Measurements from ENCODE around the gene STARD13.

Gene STARD13

GRCh38 chr13:33194820-33195692, 90.5 kb downstream of the STARD13 start:
- Mint-ChIP-seq H3K27ac (no peak overlapping the region), H3K9me3 (no peaks in the 10 kb centered on the region)
- no peak for ATAC-seq

GRCh38 chr13:33193428-33193974, 92.1 kb downstream of the STARD13 start:
- no peak overlapping the region for H3K4me3 Mint-ChIP-seq
- H3K27me3 Mint-ChIP-seq = no peaks in the 10 kb centered on the region
- DNase-seq (no peak), ATAC-seq (no peak)
- H3K9me3 Mint-ChIP-seq = no peaks in the 10 kb centered on the region
- peaks cover 2% of the 10 kb centered on the region for H3K4me1 Mint-ChIP-seq
- H3K27ac Mint-ChIP-seq = no peak overlapping the region

More at GRCh38 chr13:33194820-33195692, 90.5 kb downstream of the STARD13 start:
- no peaks in the 10 kb centered on the region for H3K27me3 Mint-ChIP-seq
- DNase-seq = no peak
- no peak overlapping the region for H3K4me3 Mint-ChIP-seq
- H3K4me1 Mint-ChIP-seq = no peaks in the 10 kb centered on the region

GRCh38 chr13:33191425-33192210, 93.9 kb downstream of the STARD13 start:
- peaks cover 18% of the 10 kb centered on the region for H3K4me1 Mint-ChIP-seq
- no peak overlapping the region for H3K27ac Mint-ChIP-seq
- no peaks in the 10 kb centered on the region for H3K9me3 Mint-ChIP-seq
- DNase-seq = no peak
- H3K4me3 Mint-ChIP-seq = no peak overlapping the region
- H3K27me3 Mint-ChIP-seq = no peaks in the 10 kb centered on the region
- ATAC-seq = no peak

- no peak for DNase-seq
- Mint-ChIP-seq H3K4me1 (peaks cover 22% of the 10 kb centered on the region), H3K4me3 (no peak overlapping the region), H3K27ac (peak overlapping the region in 1 of 2 donors; percentile 1), H3K9me3 (no peaks in the 10 kb centered on the region), H3K27me3 (peaks cover 9% of the 10 kb centered on the region)
- no peak for ATAC-seq
These were observed 96.1 kb downstream of the STARD13 start for GRCh38 chr13:33189470-33189869.

GRCh38 chr13:33188093-33188882, 97.3 kb downstream of the STARD13 start:
- Mint-ChIP-seq H3K4me3 (no peak overlapping the region), H3K4me1 (peaks cover 22% of the 10 kb centered on the region), H3K27ac (peak overlapping the region; percentile 44 to 77), H3K27me3 (peaks cover 20% of the 10 kb centered on the region), H3K9me3 (no peaks in the 10 kb centered on the region)
- peak; percentile 31 for ATAC-seq
- DNase-seq = no peak

- Mint-ChIP-seq H3K27me3 (peaks cover 32% of the 10 kb centered on the region), H3K27ac (peak overlapping the region in 1 of 2 donors; percentile 21), H3K9me3 (no peaks in the 10 kb centered on the region), H3K4me1 (peaks cover 22% of the 10 kb centered on the region), H3K4me3 (peak overlapping the region; percentile 19 to 28)
- DNase-seq (no peak), ATAC-seq (no peak)
These were observed 98.7 kb downstream of the STARD13 start for GRCh38 chr13:33186861-33187291.

- no peak overlapping the region for H3K27ac Mint-ChIP-seq
- no peak for DNase-seq
- peaks cover 22% of the 10 kb centered on the region for H3K4me1 Mint-ChIP-seq
- no peak for ATAC-seq
- H3K27me3 Mint-ChIP-seq = peaks cover 37% of the 10 kb centered on the region
- H3K9me3 Mint-ChIP-seq = no peaks in the 10 kb centered on the region
- H3K4me3 Mint-ChIP-seq = no peak overlapping the region
These were observed 99.7 kb downstream of the STARD13 start for GRCh38 chr13:33185853-33186252.

- H3K9me3 Mint-ChIP-seq = no peaks in the 10 kb centered on the region
- no peak overlapping the region for H3K27ac Mint-ChIP-seq
- peaks cover 47% of the 10 kb centered on the region for H3K27me3 Mint-ChIP-seq
- peaks cover 22% of the 10 kb centered on the region for H3K4me1 Mint-ChIP-seq
- DNase-seq = no peak
- no peak for ATAC-seq
- no peak overlapping the region for H3K4me3 Mint-ChIP-seq
These were observed 101.0 kb downstream of the STARD13 start for GRCh38 chr13:33184530-33184929.

- no peak overlapping the region for H3K4me3 Mint-ChIP-seq
- no peak overlapping the region for H3K27ac Mint-ChIP-seq
- peaks cover 51% of the 10 kb centered on the region for H3K27me3 Mint-ChIP-seq
- ATAC-seq (no peak), DNase-seq (no peak)
- peaks cover 22% of the 10 kb centered on the region for H3K4me1 Mint-ChIP-seq
- H3K9me3 Mint-ChIP-seq = no peaks in the 10 kb centered on the region
These were observed 101.5 kb downstream of the STARD13 start for GRCh38 chr13:33184112-33184490.

GRCh38 chr13:33183431-33184111, 102.0 kb downstream of the STARD13 start:
- no peak overlapping the region for H3K27ac Mint-ChIP-seq
- ATAC-seq (no peak), DNase-seq (no peak)
- no peak overlapping the region for H3K4me3 Mint-ChIP-seq
- peaks cover 51% of the 10 kb centered on the region for H3K27me3 Mint-ChIP-seq
- H3K4me1 Mint-ChIP-seq = peaks cover 21% of the 10 kb centered on the region
- H3K9me3 Mint-ChIP-seq = no peaks in the 10 kb centered on the region

- ATAC-seq = no peak
- Mint-ChIP-seq H3K4me3 (no peak overlapping the region), H3K9me3 (no peaks in the 10 kb centered on the region), H3K4me1 (peaks cover 13% of the 10 kb centered on the region), H3K27me3 (peaks cover 51% of the 10 kb centered on the region), H3K27ac (peak overlapping the region in 1 of 2 donors; percentile 29)
- DNase-seq = no peak
These were observed 102.8 kb downstream of the STARD13 start for GRCh38 chr13:33182729-33183128.

- Mint-ChIP-seq H3K27me3 (peaks cover 51% of the 10 kb centered on the region), H3K27ac (no peak overlapping the region), H3K4me1 (peaks cover under 1% of the 10 kb centered on the region), H3K4me3 (no peak overlapping the region), H3K9me3 (no peaks in the 10 kb centered on the region)
- DNase-seq = no peak
- no peak for ATAC-seq
These were observed 104.3 kb downstream of the STARD13 start for GRCh38 chr13:33181264-33181663.

GRCh38 chr13:33180122-33180804, 105.3 kb downstream of the STARD13 start:
- no peak for ATAC-seq
- Mint-ChIP-seq H3K4me3 (no peak overlapping the region), H3K9me3 (no peaks in the 10 kb centered on the region), H3K27ac (no peak overlapping the region), H3K27me3 (peaks cover 43% of the 10 kb centered on the region), H3K4me1 (no peaks in the 10 kb centered on the region)
- no peak for DNase-seq

GRCh38 chr13:33179463-33179862, 106.1 kb downstream of the STARD13 start:
- DNase-seq (no peak), ATAC-seq (no peak)
- no peaks in the 10 kb centered on the region for H3K4me1 Mint-ChIP-seq
- no peak overlapping the region for H3K4me3 Mint-ChIP-seq
- no peaks in the 10 kb centered on the region for H3K9me3 Mint-ChIP-seq
- no peak overlapping the region for H3K27ac Mint-ChIP-seq
- peaks cover 44% of the 10 kb centered on the region for H3K27me3 Mint-ChIP-seq
